ENCODE results near the gene OSGIN1. TPM values are rescaled to one million over a fixed set of nuclear protein-coding genes. Genes with fewer than 3 reads are reported as not detected.

OSGIN1 gene
- total and polyA plus RNA-seq, 2 of the 8 experiments (the other 6 are each of a cell fraction or from before 2014, with no cell fraction given): 0.58 to 0.76 TPM

DNA sequence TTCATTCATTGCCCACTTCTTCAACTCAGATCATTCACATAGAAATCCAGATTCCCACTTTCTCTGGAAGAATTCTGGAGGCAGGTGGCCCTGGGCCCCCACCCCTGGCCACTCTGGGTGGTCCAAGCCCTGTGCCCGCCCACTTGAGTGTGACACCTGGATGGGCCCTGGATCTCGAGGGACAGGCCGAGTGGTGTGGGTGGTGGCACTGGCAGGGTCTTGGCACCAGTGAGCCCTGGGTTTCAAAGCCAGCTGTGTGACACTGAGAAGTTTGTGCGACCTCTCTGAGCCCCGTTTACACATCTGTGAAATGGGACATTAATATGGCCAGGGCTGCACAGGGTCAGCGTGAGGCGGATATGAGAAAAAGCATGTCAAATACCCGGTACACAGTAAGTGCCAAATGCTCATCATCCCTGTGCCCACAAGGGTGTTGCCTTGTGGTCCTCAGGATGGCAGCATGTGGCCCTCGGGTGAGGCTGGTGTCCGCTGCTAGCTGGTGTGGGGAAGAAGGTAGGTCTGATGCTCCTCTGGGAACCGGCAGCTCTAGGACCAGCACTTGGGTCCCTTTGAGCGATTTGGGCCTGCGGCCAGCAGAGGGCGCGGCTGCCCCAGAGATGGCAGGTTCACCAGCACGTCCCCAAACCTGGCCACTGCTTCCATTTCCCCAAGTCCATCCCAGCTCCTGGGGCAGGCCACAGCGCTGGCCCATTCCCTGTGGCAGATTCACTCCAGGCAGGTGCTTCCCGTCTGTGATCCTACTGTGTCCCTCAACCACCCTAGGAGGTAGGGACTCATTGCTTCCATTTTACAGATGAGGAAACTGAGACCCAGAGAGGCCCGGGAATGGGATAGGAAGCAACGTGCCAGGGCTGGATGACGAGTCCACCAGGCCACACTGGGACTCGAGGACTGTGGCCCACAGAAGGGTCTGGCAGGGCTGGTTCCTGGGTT is 3.6 kb downstream of the OSGIN1 start:
- H2AK5ac ChIP-seq (ENCODE audit: low read depth, low read length): no peak overlapping the region
- no peak overlapping the region for H4K5ac ChIP-seq (ENCODE audit: insufficient read length, low read depth, low read length)
- FAIRE-seq: no peak
- ChIA-PET POLR2A (ENCODE audit: partially characterized antibody) (interaction anchor here (1.0 kb wide), 1 partner anchor 91 kb away, joined by 4 read pairs; no protein-coding TSS in a partner anchor), CTCF (ENCODE audit: partially characterized antibody) (interaction anchor here (0.7 to 16.0 kb wide), 35 partner anchors 9 to 222 kb away, joined by 3 to 366 read pairs (median 5); partner anchors contain the start of gene SLC38A8)
- DNase-seq (ENCODE audit: low read depth in 1 of 2, low spot score in 2 of 2): peak; percentile 76 to 95
- no peak overlapping the region for H3K56ac ChIP-seq (replicated peaks; ENCODE audit: insufficient read length, low read depth, low read length)
- H3K18ac ChIP-seq (ENCODE audit: extremely low read depth, low read length): no peak overlapping the region
- no peak overlapping the region for H3K4me2 ChIP-seq (ENCODE audit: insufficient read depth in 1 of 2, low read depth in 2 of 2, low read length in 2 of 2)
- H2BK12ac ChIP-seq (ENCODE audit: low read depth, low read length): no peak overlapping the region
- H3K23me2 ChIP-seq (ENCODE audit: low read depth, low read length): no peaks in the 10 kb centered on the region
- peak overlapping the region; percentile 62; the same call in 1 of the 2 replicates for H4K8ac ChIP-seq (ENCODE audit: extremely low read depth, insufficient read depth, low read length)
- H2BK20ac ChIP-seq (ENCODE audit: low read length): no peak overlapping the region
- 53% methylated on average over 22 of the region's 22 CpGs; no CpG with 5 or more reads in 1 of the 2 experiments for WGBS, 2 experiments (ENCODE audit: extremely low coverage in 1 of 2, insufficient coverage in 1 of 2, insufficient read length in 1 of 2, insufficient replicate concordance in 2 of 2, low coverage in 1 of 2, low lambda C conversion rate in 2 of 2, missing lambda C conversion rate in 1 of 2)
- H3K36me3 ChIP-seq (ENCODE audit: control insufficient read depth in 2 of 4, insufficient read depth in 4 of 4, low read length in 3 of 4): no peaks in the 10 kb centered on the region
- H2AFZ ChIP-seq (ENCODE audit: low read length): no peak overlapping the region
- no peak overlapping the region for H3K27ac ChIP-seq (ENCODE audit: low read depth, low read length)
- peaks cover 2 to 7% (median 4%) of the 10 kb centered on the region in 4 experiments; a peak in 6 of 7 replicates for H3K4me1 ChIP-seq (replicated peaks in 1 of 4; ENCODE audit: control insufficient read depth in 3 of 4, insufficient read depth in 4 of 4, low read length in 3 of 4)
- no peak overlapping the region for H3K23ac ChIP-seq (ENCODE audit: insufficient read length)
- no peak overlapping the region for H2BK120ac ChIP-seq (replicated peaks; ENCODE audit: low read depth, low read length)
- H3K9ac ChIP-seq (replicated peaks in 1 of 4; ENCODE audit: extremely low read depth in 1 of 4, low read depth in 3 of 4, low read length in 3 of 4): no peak overlapping the region
- no peaks in the 10 kb centered on the region for H3K79me2 ChIP-seq (ENCODE audit: control insufficient read depth in 1 of 2, insufficient read depth in 2 of 2, low read length in 2 of 2)
- H2BK15ac ChIP-seq (ENCODE audit: low read length): no peak overlapping the region
- no peak overlapping the region for H3K4me3 ChIP-seq (ENCODE audit: extremely low read depth in 1 of 4, insufficient read depth in 2 of 4, low read depth in 3 of 4, low read length in 4 of 4)
- no peak overlapping the region for H2BK5ac ChIP-seq (ENCODE audit: low read depth, low read length)
- H4K20me1 ChIP-seq (replicated peaks in 1 of 2; ENCODE audit: control insufficient read depth in 1 of 2, insufficient read depth in 2 of 2, low read length in 2 of 2): no peaks in the 10 kb centered on the region
- H3K27me3 ChIP-seq (replicated peaks in 1 of 4; ENCODE audit: control insufficient read depth in 3 of 4, extremely low read depth in 1 of 4, insufficient read depth in 3 of 4, low read length in 3 of 4): no peaks in the 10 kb centered on the region
- H4K91ac ChIP-seq (replicated peaks; ENCODE audit: insufficient read length, low read length): peak overlapping the region; percentile 19
- H3K9me3 ChIP-seq (ENCODE audit: insufficient read depth in 2 of 2, low read depth in 1 of 2, low read length in 1 of 2): no peaks in the 10 kb centered on the region
- no peaks in the 10 kb centered on the region for H3K79me1 ChIP-seq (ENCODE audit: low read depth, low read length)
- no peak overlapping the region for H3K4ac ChIP-seq (replicated peaks; ENCODE audit: insufficient read length, low read depth, low read length)
- H3K14ac ChIP-seq (ENCODE audit: insufficient read length): no peak overlapping the region
- TF ChIP-seq HDAC2 (IDR thresholded peaks at IDR 0.05; ENCODE audit: borderline replicate concordance in 1 of 2, low read depth in 2 of 2, low read length in 2 of 2) (no peak), NANOG (IDR thresholded peaks at IDR 0.05; ENCODE audit: insufficient read depth, low read depth, low read length, poor library complexity, severe bottlenecking) (peak; percentile 14), EGR1 (IDR thresholded peaks at IDR 0.05; ENCODE audit: borderline replicate concordance, low read depth, low read length) (no peak; the same call in 1 of the 2 replicates), RAD21 (IDR thresholded peaks at IDR 0.05 in 1 of 2, conservative IDR thresholded peaks at IDR 0.05 in 1 of 2; ENCODE audit: low read depth in 2 of 2, low read length in 2 of 2) (peak; percentile 99), CTBP2 (IDR thresholded peaks at IDR 0.05; ENCODE audit: borderline replicate concordance, insufficient read depth, insufficient read length, low read length) (no peak)
- TF ChIP-seq, protein P1, sequence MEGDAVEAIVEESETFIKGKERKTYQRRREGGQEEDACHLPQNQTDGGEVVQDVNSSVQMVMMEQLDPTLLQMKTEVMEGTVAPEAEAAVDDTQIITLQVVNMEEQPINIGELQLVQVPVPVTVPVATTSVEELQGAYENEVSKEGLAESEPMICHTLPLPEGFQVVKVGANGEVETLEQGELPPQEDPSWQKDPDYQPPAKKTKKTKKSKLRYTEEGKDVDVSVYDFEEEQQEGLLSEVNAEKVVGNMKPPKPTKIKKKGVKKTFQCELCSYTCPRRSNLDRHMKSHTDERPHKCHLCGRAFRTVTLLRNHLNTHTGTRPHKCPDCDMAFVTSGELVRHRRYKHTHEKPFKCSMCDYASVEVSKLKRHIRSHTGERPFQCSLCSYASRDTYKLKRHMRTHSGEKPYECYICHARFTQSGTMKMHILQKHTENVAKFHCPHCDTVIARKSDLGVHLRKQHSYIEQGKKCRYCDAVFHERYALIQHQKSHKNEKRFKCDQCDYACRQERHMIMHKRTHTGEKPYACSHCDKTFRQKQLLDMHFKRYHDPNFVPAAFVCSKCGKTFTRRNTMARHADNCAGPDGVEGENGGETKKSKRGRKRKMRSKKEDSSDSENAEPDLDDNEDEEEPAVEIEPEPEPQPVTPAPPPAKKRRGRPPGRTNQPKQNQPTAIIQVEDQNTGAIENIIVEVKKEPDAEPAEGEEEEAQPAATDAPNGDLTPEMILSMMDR (IDR thresholded peaks at IDR 0.05; ENCODE audit: control extremely low read depth in 1 of 3, insufficient read depth in 1 of 3, low read depth in 1 of 3, low read length in 3 of 3): peak; percentile 90 to 98 (median 98)

All from H1 (cell line).